ENCODE results near the gene IL37.
"Not testable (repeated sequence)": the region's sequence is repeated elsewhere in the genome, so short reads cannot be mapped to it uniquely, and the experiment has no call there.

IL37 gene

GRCh38 chr2:112891385-112891831, 19.6 kb upstream of the IL37 start:
- DNase-seq, result no peak

- DNase-seq, result no peak
Measured at GRCh38 chr2:112893752-112894151, 17.2 kb upstream of the IL37 start.

GRCh38 chr2:112896909-112897623, 13.9 kb upstream of the IL37 start:
- DNase-seq, result no peak

GRCh38 chr2:112897624-112897978, 13.4 kb upstream of the IL37 start:
- no peak for DNase-seq

GRCh38 chr2:112901431-112902065, 9.4 kb upstream of the IL37 start:
- not testable (repeated sequence) for DNase-seq

- no peak for DNase-seq
Measured at GRCh38 chr2:112902816-112903215, 8.1 kb upstream of the IL37 start.

GRCh38 chr2:112904883-112905282, 6.1 kb upstream of the IL37 start:
- no peak for DNase-seq

GRCh38 chr2:112906276-112906675, 4.7 kb upstream of the IL37 start:
- DNase-seq, result no peak

GRCh38 chr2:112907001-112907949, 3.7 kb upstream of the IL37 start:
- DNase-seq, result no peak

- DNase-seq, result not testable (repeated sequence)
Measured at GRCh38 chr2:112908559-112908958, 2.4 kb upstream of the IL37 start.

- DNase-seq, result no peak
Measured at GRCh38 chr2:112910219-112910618, 746 bp upstream of the IL37 start.

GRCh38 chr2:112912403-112912802, 1.4 kb downstream of the IL37 start:
- DNase-seq, result no peak

- peak; percentile 36 for DNase-seq
Measured at GRCh38 chr2:112915300-112916144, 4.6 kb downstream of the IL37 start.

GRCh38 chr2:112916145-112916571, 5.2 kb downstream of the IL37 start:
- DNase-seq, result peak; percentile 60

GRCh38 chr2:112916625-112917247, 5.8 kb downstream of the IL37 start:
- no peak for DNase-seq

- DNase-seq, result no peak
Measured at GRCh38 chr2:112917856-112918255, 6.9 kb downstream of the IL37 start.

GRCh38 chr2:112918256-112918655, 7.3 kb downstream of the IL37 start:
- DNase-seq, result no peak

GRCh38 chr2:112919086-112919485, 8.1 kb downstream of the IL37 start:
- no peak for DNase-seq

GRCh38 chr2:112920923-112921532, 10.1 kb downstream of the IL37 start:
- no peak for DNase-seq

GRCh38 chr2:112921982-112922381, 11.0 kb downstream of the IL37 start:
- DNase-seq, result no peak

GRCh38 chr2:112923237-112923966, 12.4 kb downstream of the IL37 start:
- DNase-seq, result no peak
